Activated CD4-positive, alpha-beta T cell treated with anti-CD3 and anti-CD28 coated beads, Interleukin-2, Interleukin-4, amounts not matched to agents 100 ng/mL and 50 ng/mL, durations not matched to agents 16 hours and 8 hours (primary cell): ENCODE measurements around the gene CDC14A.
A peak's percentile ranks its signal among the peaks of the same experiment; 100 is the strongest.

Experiments
- DNase-seq: peaks from one replicate; pipeline ENCODE4 v3.0.0-alpha.2; 2020; ENCODE audit warnings: low spot score

The CDC14A gene

DNA sequence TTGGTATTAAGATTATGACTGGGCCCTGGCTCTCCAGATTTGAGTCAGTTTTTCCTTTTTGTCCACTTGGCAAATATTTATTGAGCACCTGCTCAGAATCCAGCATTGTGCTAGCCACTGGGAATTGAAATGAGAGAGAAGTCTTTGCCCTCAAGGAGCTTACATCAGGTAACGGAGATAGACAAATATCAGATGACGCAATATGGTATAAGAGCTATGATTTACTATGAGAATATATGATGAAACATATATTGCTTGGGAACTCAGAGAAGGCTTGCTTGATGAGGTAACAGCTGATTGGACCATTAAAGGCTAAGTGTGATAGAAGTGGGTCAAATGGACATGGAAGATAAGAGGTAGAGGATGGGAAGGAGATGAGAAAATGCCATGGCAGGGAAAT lies 144.6 kb downstream of the CDC14A start:
- DNase-seq, result no peak

DNA sequence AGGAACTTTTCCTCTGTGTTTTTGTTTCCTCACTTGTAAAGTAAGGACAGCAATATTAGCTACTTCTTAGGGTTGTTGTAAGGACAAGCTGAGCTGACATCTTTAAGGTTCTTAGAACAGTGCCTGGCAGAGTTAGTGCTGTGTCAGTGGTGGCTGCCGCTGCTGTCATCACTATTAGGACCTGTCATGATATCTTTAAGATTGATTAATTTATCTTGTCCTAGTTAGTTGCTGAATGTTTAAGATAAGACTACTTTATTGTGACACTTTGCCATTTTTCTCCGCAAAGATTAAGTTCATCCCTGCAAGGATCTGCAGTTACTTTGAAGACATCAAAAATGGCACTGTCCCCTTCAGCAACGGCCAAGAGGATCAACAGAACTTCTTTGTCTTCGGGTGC lies 145.5 kb downstream of the CDC14A start:
- no peak for DNase-seq

DNA sequence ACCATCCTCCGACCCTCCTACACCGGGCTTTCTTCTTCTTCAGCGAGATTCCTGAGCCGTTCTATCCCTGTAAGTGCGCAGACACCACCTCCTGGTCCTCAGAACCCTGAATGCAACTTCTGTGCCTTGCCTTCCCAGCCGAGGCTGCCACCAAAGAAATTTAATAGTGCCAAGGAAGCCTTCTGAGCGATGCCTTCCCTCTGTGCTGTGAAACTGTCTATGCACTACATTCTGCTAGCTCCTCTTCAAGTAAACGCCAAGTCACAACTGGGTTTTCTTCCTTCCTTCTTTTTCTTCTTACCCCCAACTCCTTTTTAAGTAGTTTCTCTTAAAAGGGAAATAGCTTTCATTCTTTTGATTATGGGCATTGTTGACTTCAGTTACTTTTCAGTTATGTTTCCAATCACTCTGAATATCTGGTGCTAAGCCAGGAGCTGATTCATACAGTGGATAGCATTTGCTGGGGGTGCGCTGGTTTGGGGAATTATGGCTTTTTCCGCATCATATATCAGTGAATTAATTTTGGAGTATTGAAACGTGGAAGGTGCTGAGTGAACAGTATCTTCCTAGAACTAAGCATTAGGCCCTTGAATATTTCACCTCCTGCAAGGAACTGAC lies 147.0 kb downstream of the CDC14A start:
- DNase-seq, result no peak

DNA sequence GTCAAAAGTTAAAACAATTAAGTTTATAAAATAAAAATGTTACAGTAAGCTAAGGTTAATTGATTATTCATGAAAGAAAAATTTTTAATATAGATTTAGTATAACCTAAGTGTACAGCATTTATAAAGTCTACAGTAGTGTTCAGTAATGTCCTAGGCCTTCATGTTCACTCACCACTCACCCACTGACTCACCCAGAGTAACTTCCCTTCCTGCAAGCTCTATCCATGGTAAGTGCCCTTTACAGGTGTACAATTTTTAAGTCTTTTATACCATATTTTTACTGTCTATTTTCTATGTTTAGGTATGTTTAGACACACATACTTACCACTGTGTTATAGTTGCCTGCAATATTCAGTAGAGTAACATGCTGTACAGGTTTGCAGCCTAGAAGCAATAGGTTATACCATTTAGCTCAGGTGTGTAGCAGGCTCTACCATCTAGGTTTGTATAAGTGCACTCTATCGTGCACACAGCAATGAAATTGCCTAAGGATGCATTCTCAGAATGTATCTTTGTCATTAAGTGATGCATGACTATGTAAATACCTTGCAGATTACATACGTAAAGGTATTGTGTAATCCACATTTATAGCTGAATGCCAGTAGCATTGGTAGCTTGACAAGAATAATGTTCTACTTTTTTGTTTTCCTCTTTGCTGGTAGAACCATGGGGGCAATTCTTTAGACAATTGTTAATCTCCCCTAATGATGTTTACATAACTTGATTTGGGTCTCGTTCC lies 149.9 kb downstream of the CDC14A start:
- no peak for DNase-seq

DNA sequence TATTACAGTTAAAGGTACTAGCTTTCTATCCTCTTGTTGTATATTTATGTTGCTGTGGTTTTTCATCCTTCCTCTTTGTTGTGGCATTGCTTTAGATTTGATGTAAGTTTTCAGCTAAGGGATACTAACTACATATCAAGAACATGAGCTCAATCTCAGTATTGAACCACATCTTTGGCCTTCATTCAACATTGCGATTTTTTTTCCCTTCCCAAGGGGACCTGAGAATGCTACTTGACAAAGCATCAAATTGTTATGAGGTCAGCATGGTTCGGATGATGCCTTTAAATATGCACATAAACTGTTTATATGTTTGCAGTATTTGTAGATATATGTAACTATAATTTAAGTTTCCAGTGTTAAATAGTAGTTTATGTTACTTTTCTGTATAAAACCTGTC lies 153.9 kb downstream of the CDC14A start:
- no peak for DNase-seq

DNA sequence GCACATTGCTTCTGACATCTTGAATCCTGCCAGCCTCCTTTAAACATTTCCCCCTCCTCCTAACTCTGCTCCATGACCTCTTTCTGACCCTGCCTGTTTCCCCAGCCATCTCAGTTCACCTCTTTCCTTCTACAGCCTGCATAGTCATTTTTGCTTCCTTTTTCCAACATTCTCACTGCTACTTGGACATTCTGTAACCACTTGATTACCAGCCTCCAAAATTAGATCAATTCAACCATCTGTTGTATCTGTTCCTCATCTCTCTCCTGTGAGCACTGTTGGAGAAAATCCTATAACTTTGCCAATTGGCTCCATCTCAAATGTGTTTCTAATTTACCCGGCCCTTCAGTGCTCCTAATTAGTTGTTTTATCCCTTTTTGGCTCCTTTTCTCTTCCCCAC lies 158.1 kb downstream of the CDC14A start:
- DNase-seq, result no peak

DNA sequence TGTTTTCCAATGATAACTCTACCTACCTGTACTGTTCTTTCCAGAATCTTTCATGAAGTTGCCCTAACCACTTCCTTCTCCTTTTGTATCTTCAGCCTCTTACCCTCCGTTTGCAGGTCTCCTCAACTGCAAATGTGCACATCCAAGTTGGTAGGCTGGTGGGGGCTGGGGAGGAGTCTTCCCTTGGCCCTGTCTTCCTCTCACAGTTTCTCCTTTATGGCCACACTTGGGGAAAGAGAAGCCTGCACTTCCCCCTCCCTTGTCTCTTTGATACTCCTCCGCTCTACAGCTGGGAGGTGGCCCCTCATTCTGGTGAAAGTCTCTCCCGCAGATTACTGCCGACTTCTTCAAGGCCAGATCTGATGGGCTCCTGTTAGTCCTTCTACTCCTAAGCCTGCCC lies 158.8 kb downstream of the CDC14A start:
- no peak for DNase-seq

DNA sequence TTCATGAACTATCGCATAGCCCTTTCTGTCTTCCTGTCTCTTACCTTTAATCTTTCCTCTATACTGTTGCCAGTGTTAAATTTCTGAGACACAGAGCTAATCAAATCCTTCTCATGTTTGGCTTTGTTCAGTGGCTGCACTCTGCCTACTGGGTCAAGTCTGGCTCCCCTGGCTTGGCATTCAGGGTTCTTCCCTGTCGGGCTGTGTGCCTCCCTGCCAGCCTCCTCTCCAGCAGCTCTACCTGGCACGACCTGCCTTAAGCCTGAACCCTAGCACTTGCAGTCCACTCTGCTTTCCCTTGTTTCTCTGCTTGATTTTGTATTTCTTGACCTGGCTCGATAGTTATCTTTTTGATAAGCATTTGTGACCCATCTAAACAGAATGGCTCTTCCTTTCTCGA lies 159.5 kb downstream of the CDC14A start:
- no peak for DNase-seq

DNA sequence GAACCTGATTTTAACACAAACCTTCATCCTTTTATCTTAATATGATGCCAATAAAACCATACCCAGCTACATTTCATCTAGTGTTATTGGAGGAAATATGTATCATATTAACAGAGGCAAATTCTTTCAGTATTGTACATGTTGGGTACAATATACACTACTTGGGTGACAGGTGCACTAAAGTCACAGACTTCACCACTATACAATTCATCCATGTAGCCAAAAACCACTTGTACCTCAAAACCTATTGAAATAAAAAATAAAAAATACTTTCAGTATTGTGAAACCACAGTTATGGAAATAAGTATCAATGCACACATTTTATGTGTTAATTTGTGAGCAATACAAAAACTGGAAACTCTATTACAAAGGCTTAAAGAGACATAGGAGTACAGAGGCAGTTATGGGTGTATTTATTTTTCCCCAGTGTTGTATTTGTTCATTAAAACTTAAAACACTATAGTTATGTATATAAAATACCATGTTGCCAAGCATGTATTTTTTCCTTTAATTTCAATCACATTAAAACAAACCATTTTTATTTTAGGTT lies 160.6 kb downstream of the CDC14A start:
- no peak for DNase-seq

DNA sequence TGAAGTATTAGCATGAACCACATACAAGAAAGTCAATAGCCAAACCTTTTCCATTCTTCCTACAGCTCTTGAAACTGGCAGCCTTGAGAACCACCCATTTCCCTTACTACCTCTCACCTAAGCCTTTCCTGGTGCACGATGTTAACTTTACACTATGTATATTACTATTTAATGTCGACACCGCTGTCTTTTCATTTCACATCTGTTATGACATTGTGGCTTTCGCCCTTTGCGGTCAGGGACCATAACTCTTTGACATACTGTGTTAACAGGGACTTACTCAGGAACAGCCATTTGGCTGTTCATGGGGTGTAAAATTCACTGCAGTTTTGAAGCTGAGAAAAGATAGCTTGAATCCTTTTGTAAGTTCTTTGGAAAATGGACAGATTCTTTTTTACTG lies 164.6 kb downstream of the CDC14A start:
- no peak for DNase-seq

DNA sequence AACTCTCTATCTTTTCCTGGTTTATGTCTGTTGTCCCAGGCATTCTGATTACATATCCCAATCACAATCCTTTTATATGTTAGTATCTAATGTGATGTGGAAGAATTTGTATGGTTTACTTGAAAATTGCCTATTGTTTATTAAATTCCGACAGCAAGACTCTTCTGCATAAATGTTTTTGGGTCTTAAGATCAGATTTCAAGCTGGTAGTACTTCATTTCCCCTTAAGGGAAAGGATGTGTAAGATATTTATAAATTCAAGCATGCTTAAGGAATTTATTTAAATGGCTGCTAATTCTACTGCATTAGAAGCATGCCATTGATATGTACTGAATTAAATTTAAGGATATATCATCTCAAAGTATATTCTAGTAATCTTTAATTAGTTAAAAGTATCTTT lies 165.2 kb downstream of the CDC14A start:
- no peak for DNase-seq

DNA sequence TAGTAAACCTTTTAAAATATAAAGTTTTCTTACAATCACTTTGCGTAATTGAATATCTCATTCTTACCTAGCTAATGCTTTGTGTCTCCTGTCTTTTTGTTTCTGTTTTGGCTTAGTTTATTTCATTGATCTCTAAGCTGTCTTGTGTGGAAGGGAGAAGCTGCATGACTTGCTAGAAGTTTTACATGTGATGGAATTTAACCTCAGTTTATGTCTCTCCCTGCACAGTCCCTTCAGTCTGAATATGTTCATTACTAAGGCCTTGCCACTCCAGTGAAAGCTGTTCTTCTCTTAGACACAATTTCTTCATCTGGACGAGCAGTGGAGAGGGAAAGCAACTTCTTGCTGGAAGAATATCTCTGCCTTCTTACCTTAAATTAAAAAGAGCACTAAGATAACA lies 165.7 kb downstream of the CDC14A start:
- DNase-seq, result no peak

DNA sequence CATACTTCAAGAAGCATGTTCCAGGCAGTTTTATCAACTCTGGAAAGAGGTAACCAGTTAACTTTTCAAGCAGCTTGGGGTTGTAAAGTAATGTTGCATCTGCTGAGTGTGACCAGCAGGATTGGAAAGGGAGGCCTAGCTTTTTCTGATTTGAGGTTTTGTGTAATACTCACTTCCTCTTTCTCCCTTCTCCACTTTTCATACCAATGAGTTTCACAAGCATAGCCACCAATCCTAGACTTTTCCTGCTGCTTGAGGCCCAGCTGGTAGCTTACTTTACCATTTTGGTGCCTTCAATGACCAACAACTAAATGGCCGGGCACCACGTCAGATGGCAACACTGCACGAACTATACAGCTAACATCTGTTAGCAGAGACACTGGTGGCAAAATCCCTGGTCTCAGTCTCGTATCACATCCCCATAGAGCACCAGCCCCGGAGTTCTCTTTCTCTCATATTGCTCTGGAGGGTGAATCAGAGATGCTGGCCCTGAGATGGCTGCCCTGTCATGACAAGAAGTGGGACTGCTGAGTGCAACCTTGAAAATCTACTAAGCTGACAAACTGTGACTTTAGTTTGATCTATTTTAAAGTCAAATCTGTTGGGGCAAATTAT lies 170.8 kb downstream of the CDC14A start:
- DNase-seq, result no peak

DNA sequence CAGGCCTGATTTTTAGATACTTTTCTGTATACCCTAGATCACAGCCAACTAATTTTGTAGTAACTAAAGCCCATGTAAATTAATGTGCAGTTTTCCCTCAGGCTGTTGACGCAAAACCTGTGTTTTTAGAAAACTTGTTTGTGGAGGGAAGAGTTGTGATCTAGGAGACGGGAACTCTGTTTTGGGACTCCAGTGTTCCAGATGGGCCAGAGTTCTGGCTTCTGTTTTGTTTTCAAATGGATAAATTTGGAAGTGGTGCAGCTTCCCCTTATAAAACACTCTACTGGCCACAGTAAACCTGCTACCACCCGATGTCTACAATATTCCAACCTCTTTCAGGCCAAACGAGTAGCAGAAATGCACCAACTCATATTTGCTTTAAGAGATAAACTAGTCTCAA lies 172.0 kb downstream of the CDC14A start:
- DNase-seq, result no peak

DNA sequence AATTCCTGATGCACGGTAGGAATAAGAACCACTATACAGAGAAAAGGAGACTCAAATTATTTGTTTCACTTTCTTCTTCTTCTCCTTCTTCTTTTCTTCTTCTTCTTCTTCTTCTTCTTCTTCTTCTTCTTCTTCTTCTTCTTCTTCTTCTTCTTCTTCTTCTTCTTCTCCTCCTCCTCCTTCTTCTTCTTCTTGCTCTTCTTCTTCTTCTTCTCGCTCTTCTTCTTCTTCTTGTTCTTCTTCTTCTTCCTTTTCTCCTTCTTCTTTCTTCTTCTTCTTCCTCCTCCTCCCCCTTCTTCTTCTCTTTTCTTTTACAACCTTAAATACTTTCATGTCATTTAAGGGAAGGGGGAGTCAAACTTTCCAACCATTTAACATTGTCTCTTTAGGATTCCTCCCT lies 174.6 kb downstream of the CDC14A start:
- DNase-seq, result no peak

DNA sequence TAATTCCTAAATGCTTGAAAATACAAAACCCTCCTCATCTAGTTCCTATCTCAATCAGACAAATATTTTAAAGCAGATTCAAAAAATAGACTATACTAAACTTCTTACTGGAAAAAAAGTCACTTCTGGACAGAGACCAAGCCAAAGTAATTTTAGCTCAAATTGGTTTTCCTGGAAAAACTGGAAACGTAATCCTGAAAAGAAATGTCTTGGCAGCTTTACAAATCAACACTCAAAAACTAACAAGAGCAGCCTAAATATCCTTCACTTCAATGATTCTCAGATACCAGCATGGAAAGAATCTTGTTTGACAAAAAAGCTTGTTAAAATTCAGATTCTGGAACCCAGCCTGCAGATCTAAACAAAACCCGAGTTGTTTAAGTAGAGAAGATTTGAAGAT lies 176.6 kb downstream of the CDC14A start:
- no peak for DNase-seq

DNA sequence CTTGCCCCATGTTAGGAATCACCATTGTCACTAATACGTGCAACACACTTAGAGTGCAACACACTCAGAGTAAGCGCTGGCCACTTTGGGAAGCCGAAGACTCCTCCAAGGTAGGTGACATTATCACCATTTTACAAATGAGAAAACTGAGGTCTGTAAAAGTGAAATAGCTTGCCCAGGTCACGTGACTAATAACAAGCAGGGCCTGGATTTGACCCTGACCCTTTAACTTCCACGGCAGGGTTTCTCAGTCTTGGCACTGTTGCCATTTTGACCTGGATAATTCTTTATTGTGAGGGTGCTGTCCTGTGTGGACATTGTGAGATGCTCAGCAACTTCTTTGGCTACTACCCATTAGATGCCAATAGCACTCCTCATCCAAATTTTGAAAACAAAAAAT lies 177.8 kb downstream of the CDC14A start:
- DNase-seq, result no peak

DNA sequence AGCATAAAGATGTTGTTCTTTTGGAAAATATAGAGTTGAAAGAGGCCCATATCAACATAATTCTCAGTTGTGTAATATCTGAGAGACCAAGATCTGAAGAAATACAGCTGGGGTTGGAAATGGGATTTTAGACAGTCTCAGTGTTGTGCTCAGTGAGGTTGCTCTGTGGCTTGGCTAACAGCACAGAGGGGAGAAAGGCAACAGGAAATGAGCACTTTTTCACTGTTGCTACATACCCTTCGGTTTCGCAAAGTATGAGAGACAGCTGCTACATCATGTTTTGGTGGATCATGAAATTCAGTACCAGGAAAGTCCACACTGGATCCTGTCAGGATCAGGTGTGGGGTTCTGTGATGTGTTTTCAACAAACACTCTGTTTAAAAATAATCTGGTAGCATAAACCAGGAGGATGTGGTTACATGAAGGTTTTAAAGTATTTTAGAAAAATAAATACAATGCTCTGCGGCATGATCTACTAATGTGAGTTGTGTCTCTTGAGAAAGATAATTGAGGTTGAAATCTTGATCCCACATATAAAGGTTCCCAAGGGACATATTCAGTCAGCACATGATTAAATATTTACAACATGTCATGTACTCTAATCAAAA lies 178.7 kb downstream of the CDC14A start:
- DNase-seq, result peak; percentile 55

DNA sequence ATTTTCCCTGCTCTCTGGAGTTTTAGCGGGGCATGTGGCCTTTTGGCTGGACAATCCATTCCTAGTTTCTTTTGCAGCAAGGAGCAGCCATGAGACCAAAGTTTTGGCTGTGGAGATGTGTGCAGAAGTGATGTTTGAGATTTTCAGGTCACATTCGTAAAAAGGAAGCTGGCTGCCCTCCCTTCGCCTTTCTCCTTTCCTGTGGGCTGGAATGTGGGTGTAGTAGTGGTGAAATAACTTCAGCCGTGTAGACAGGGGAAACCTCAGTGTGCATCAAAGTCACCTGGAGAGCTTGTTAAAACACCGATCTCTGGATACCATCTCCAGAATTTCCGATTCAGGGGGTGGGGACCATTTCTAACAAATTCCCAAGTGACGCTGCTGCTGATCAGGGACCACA lies 180.3 kb downstream of the CDC14A start:
- DNase-seq, result no peak

DNA sequence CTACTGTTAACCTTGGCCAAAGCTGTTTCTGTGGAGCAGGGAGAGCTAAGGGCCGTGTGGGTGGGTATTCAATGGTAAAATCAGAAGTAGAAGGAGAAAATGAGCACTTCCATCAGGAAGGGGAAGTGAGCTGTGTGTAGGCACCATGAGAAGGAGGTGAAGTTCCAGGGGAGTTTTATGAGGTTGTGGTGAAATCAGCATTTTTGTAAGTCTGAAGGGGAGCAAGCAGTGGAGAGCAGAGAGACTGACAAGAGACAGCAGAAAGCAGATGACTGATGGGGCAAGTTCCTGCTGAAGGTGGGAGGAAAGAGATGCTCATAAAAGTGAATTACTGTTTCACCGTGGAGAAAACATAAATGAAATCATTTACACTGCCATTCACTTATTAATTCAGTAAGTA lies 183.0 kb downstream of the CDC14A start:
- DNase-seq, result no peak

DNA sequence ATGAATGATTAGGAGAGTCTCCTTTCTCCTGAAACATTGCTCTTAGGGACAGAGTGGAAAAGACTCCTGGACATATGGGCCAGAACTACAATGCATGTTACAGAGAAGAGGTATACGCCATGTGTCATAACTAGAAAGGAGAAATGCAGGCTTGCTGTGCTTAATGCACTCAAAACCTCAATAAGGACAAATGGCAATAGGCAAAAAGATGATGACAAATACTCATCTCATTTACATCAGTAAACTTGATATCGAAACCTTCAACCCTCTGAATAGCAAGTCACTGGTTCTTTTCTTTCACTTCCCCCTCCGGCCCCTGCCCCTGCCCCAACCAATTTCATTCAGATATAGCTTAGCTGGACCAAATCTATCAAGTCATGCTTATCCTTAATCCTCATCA lies 183.7 kb downstream of the CDC14A start:
- peak; percentile 28 for DNase-seq

DNA sequence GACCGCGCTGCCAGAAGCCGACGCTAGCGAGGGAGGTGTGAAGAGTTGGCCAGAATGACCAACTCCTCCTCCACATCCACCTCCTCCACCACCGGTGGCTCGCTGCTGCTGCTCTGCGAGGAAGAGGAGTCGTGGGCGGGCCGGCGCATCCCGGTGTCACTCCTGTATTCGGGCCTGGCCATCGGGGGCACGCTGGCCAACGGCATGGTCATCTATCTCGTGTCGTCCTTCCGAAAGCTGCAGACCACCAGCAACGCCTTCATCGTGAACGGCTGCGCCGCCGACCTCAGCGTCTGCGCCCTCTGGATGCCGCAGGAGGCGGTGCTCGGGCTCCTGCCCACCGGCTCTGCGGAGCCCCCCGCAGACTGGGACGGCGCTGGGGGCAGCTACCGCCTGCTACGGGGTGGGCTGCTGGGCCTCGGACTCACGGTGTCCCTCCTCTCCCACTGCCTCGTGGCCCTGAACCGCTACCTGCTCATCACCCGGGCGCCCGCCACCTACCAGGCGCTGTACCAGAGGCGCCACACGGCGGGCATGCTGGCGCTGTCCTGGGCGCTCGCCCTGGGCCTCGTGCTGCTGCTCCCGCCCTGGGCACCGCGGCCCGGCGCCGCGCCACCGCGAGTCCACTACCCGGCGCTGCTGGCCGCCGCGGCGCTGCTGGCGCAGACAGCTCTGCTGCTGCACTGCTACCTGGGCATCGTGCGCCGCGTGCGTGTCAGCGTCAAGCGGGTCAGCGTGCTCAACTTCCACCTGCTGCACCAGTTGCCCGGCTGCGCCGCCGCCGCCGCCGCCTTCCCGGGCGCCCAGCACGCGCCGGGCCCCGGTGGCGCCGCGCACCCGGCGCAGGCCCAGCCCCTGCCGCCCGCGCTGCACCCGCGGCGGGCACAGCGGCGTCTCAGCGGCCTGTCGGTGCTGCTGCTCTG lies 186.9 kb downstream of the CDC14A start:
- DNase-seq, result peak; percentile 25
